ENCODE data around the gene TM9SF1. TPM values are rescaled to one million over a fixed set of nuclear protein-coding genes. Genes with fewer than 3 reads are reported as not detected.

TM9SF1 gene
- total and polyA plus RNA-seq, 2 experiments from 2014 or later: 12.6 to 27.5 TPM

DNA sequence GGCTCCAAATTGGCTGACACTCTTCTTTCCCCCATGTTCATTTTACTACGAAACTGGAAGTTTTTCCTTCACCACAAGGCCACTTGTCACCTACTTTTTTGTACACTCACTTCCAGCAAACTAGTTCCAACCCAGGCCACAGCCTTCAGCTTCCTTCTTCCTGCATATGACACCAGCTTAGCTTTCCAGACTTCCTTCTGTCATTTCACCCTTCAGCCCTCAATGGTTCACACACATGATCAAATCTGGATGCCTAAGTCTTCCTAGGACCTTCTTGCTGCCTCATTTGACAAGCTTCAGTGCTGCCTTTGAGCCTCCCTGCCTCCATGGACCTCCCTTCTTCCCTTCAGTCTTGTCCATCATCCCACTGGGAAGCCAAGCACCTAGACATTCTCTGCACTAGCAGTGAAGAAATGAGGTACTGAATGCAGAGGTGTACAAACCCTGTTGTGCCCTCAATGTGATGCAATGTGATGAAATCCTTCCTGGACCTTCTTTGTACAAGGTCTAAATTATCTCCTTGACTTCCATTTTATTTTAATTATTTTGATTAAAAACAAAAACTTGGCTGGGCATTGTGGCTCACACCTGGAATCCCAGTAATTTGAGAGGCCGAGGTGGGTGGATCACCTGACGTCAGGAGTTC lies 27.6 kb downstream of the TM9SF1 start:
- TF ChIP-seq JUNB (IDR thresholded peaks at IDR 0.05; ENCODE audit: unreplicated experiment) (no peak), CREB1 (CRISPR knock-in tag; IDR thresholded peaks at IDR 0.05; ENCODE audit: low read depth) (no peak), ZNF114 (CRISPR knock-in tag; IDR thresholded peaks at IDR 0.05) (no peak), ZNF331 (CRISPR knock-in tag; IDR thresholded peaks at IDR 0.05; ENCODE audit: low read depth) (no peak), POLR2AphosphoS5 (IDR thresholded peaks at IDR 0.05; ENCODE audit: low read depth) (no peak), EZH2 (IDR thresholded peaks at IDR 0.05; ENCODE audit: low read depth, unreplicated experiment) (no peak), NANOG (IDR thresholded peaks at IDR 0.05; ENCODE audit: borderline replicate concordance) (no peak), EZH2phosphoT487 (IDR thresholded peaks at IDR 0.05; ENCODE audit: unreplicated experiment) (no peak), STAT1 (IDR thresholded peaks at IDR 0.05; ENCODE audit: unreplicated experiment) (no peak)
- TF ChIP-seq, protein P1, sequence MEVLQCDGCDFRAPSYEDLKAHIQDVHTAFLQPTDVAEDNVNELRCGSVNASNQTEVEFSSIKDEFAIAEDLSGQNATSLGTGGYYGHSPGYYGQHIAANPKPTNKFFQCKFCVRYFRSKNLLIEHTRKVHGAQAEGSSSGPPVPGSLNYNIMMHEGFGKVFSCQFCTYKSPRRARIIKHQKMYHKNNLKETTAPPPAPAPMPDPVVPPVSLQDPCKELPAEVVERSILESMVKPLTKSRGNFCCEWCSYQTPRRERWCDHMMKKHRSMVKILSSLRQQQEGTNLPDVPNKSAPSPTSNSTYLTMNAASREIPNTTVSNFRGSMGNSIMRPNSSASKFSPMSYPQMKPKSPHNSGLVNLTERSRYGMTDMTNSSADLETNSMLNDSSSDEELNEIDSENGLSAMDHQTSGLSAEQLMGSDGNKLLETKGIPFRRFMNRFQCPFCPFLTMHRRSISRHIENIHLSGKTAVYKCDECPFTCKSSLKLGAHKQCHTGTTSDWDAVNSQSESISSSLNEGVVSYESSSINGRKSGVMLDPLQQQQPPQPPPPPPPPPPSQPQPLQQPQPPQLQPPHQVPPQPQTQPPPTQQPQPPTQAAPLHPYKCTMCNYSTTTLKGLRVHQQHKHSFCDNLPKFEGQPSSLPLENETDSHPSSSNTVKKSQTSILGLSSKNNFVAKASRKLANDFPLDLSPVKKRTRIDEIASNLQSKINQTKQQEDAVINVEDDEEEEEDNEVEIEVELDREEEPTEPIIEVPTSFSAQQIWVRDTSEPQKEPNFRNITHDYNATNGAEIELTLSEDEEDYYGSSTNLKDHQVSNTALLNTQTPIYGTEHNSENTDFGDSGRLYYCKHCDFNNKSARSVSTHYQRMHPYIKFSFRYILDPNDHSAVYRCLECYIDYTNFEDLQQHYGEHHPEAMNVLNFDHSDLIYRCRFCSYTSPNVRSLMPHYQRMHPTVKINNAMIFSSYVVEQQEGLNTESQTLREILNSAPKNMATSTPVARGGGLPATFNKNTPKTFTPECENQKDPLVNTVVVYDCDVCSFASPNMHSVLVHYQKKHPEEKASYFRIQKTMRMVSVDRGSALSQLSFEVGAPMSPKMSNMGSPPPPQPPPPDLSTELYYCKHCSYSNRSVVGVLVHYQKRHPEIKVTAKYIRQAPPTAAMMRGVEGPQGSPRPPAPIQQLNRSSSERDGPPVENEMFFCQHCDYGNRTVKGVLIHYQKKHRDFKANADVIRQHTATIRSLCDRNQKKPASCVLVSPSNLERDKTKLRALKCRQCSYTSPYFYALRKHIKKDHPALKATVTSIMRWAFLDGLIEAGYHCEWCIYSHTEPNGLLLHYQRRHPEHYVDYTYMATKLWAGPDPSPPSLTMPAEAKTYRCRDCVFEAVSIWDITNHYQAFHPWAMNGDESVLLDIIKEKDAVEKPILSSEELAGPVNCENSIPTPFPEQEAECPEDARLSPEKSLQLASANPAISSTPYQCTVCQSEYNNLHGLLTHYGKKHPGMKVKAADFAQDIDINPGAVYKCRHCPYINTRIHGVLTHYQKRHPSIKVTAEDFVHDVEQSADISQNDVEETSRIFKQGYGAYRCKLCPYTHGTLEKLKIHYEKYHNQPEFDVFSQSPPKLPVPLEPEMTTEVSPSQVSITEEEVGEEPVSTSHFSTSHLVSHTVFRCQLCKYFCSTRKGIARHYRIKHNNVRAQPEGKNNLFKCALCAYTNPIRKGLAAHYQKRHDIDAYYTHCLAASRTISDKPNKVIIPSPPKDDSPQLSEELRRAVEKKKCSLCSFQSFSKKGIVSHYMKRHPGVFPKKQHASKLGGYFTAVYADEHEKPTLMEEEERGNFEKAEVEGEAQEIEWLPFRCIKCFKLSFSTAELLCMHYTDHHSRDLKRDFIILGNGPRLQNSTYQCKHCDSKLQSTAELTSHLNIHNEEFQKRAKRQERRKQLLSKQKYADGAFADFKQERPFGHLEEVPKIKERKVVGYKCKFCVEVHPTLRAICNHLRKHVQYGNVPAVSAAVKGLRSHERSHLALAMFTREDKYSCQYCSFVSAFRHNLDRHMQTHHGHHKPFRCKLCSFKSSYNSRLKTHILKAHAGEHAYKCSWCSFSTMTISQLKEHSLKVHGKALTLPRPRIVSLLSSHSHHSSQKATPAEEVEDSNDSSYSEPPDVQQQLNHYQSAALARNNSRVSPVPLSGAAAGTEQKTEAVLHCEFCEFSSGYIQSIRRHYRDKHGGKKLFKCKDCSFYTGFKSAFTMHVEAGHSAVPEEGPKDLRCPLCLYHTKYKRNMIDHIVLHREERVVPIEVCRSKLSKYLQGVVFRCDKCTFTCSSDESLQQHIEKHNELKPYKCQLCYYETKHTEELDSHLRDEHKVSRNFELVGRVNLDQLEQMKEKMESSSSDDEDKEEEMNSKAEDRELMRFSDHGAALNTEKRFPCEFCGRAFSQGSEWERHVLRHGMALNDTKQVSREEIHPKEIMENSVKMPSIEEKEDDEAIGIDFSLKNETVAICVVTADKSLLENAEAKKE (CRISPR knock-in tag; IDR thresholded peaks at IDR 0.05): no peak
- TF ChIP-seq, protein P2, sequence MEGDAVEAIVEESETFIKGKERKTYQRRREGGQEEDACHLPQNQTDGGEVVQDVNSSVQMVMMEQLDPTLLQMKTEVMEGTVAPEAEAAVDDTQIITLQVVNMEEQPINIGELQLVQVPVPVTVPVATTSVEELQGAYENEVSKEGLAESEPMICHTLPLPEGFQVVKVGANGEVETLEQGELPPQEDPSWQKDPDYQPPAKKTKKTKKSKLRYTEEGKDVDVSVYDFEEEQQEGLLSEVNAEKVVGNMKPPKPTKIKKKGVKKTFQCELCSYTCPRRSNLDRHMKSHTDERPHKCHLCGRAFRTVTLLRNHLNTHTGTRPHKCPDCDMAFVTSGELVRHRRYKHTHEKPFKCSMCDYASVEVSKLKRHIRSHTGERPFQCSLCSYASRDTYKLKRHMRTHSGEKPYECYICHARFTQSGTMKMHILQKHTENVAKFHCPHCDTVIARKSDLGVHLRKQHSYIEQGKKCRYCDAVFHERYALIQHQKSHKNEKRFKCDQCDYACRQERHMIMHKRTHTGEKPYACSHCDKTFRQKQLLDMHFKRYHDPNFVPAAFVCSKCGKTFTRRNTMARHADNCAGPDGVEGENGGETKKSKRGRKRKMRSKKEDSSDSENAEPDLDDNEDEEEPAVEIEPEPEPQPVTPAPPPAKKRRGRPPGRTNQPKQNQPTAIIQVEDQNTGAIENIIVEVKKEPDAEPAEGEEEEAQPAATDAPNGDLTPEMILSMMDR (conservative IDR thresholded peaks at IDR 0.05; ENCODE audit: low read depth in 2 of 2): no peak
- TF ChIP-seq, protein P3, sequence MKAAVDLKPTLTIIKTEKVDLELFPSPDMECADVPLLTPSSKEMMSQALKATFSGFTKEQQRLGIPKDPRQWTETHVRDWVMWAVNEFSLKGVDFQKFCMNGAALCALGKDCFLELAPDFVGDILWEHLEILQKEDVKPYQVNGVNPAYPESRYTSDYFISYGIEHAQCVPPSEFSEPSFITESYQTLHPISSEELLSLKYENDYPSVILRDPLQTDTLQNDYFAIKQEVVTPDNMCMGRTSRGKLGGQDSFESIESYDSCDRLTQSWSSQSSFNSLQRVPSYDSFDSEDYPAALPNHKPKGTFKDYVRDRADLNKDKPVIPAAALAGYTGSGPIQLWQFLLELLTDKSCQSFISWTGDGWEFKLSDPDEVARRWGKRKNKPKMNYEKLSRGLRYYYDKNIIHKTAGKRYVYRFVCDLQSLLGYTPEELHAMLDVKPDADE (IDR thresholded peaks at IDR 0.05): no peak
- TF ChIP-seq, protein P4, sequence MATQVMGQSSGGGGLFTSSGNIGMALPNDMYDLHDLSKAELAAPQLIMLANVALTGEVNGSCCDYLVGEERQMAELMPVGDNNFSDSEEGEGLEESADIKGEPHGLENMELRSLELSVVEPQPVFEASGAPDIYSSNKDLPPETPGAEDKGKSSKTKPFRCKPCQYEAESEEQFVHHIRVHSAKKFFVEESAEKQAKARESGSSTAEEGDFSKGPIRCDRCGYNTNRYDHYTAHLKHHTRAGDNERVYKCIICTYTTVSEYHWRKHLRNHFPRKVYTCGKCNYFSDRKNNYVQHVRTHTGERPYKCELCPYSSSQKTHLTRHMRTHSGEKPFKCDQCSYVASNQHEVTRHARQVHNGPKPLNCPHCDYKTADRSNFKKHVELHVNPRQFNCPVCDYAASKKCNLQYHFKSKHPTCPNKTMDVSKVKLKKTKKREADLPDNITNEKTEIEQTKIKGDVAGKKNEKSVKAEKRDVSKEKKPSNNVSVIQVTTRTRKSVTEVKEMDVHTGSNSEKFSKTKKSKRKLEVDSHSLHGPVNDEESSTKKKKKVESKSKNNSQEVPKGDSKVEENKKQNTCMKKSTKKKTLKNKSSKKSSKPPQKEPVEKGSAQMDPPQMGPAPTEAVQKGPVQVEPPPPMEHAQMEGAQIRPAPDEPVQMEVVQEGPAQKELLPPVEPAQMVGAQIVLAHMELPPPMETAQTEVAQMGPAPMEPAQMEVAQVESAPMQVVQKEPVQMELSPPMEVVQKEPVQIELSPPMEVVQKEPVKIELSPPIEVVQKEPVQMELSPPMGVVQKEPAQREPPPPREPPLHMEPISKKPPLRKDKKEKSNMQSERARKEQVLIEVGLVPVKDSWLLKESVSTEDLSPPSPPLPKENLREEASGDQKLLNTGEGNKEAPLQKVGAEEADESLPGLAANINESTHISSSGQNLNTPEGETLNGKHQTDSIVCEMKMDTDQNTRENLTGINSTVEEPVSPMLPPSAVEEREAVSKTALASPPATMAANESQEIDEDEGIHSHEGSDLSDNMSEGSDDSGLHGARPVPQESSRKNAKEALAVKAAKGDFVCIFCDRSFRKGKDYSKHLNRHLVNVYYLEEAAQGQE (IDR thresholded peaks at IDR 0.05; ENCODE audit: unreplicated experiment): no peak
- ATAC-seq: no peak
- DNase-seq (ENCODE audit: low spot score): no peak
- Histone ChIP-seq H3K4me1 (ENCODE audit: insufficient read depth) (0 out of 2 replicates have a peak, but pooled peaks cover 2% of the 10 kb centered on the region), H3K4me2 (no peak overlapping the region), H3K27me3 (ENCODE audit: insufficient read depth) (no peaks in the 10 kb centered on the region), H3K9me2 (ENCODE audit: insufficient read depth) (no peaks in the 10 kb centered on the region), H3K79me2 (replicated peaks; ENCODE audit: insufficient read depth) (no peaks in the 10 kb centered on the region), H3F3A (replicated peaks; ENCODE audit: low read depth) (peaks cover 6% of the 10 kb centered on the region; the same call in 1 of the 2 replicates), H4K20me1 (replicated peaks; ENCODE audit: insufficient read depth) (no peaks in the 10 kb centered on the region), H3K4me3 (no peak overlapping the region), H3K36me3 (ENCODE audit: insufficient read depth) (no peaks in the 10 kb centered on the region), H2AFZ (no peak overlapping the region), H3K27ac (ENCODE audit: low read depth) (no peak overlapping the region)
- H3K27me3 Mint-ChIP-seq (ENCODE audit: insufficient read depth, low read depth, poor library complexity): peaks cover 12% of the 10 kb centered on the region
- no peak overlapping the region for H3K27ac Mint-ChIP-seq
- peaks cover 2% of the 10 kb centered on the region; the same call in 1 of the 3 replicates for H3K4me1 Mint-ChIP-seq
- no peaks in the 10 kb centered on the region for H3K9me3 Mint-ChIP-seq
- peaks cover 22% of the 10 kb centered on the region; the same call in 2 of the 3 replicates for H3K36me3 Mint-ChIP-seq (ENCODE audit: low read depth)
- no peak overlapping the region for H3K4me3 Mint-ChIP-seq

All from GM23338 (cell line).